ENCODE data around the gene OXA1L. TPM values are rescaled to one million over a fixed set of nuclear protein-coding genes. Genes with fewer than 3 reads are reported as not detected.
A peak's percentile ranks its signal among the peaks of the same experiment; 100 is the strongest.

The OXA1L gene
- total and polyA plus RNA-seq, 2 of the 13 experiments (the other 11 are each of a cell fraction or from before 2014, with no cell fraction given) = 230 to 589 TPM

- no peak for TF ChIP-seq NR2C2 (CRISPR knock-in tag; IDR thresholded peaks at IDR 0.05; ENCODE audit: borderline replicate concordance)
- no peak for TF ChIP-seq RORA (CRISPR knock-in tag; IDR thresholded peaks at IDR 0.05)
- no peak for TF ChIP-seq ARNTL (CRISPR knock-in tag; IDR thresholded peaks at IDR 0.05)
Measured at GRCh38 chr14:22794551-22794951, 28.1 kb downstream of the OXA1L start (continued).

- Histone ChIP-seq H3K27ac (ENCODE audit: extremely low read length, insufficient read depth, low read length) (no peak overlapping the region), H3K4me1 (ENCODE audit: insufficient read depth, low read length) (peaks cover 34% of the 10 kb centered on the region), H3K9me3 (ENCODE audit: low read length) (no peaks in the 10 kb centered on the region), H3K4me2 (ENCODE audit: low read depth, low read length) (peak overlapping the region; percentile 62), H4K20me1 (ENCODE audit: insufficient read depth, low read length) (no peaks in the 10 kb centered on the region), H3K9ac (ENCODE audit: insufficient read depth, low read depth, low read length) (peak overlapping the region; percentile 7; the same call in 1 of the 2 replicates), H3K36me3 (replicated peaks in 1 of 2; ENCODE audit: control insufficient read depth in 1 of 2, insufficient read depth in 2 of 2, low read length in 2 of 2) (no peaks in the 10 kb centered on the region), H3K27me3 (ENCODE audit: control insufficient read depth in 1 of 2, insufficient read depth in 2 of 2, low read length in 2 of 2) (no peaks in the 10 kb centered on the region), H3K79me2 (ENCODE audit: insufficient read depth, low read length) (no peaks in the 10 kb centered on the region), H2AFZ (ENCODE audit: low read length) (peak overlapping the region; percentile 10), H3K4me3 (replicated peaks in 1 of 3; ENCODE audit: insufficient read depth in 1 of 3, low read depth in 2 of 3, low read length in 3 of 3) (peak overlapping the region in 1 of 3 experiments; percentile 19; a peak in 2 of 6 replicates)
- ChIA-PET POLR2A (interaction anchor here (0.7 to 2.6 kb wide), 13 partner anchors 11 to 207 kb away, joined by 3 to 26 read pairs (median 4); partner anchors contain the start of genes AJUBA, DAD1, MRPL52 and OXA1L), CTCF (ENCODE audit: low intra/inter-chr PET ratio, low total read pairs) (interaction anchor here (1.1 kb wide), 1 partner anchor 239 kb away, joined by 3 read pairs; no protein-coding TSS in a partner anchor)
- in situ Hi-C loops (cut with HindIII; ENCODE audit: extremely low pct_ligation_motif_present, low pct_unique_long_range_greater_than_20kb) = no loop called here
- intact Hi-C loops (cut with micrococcal nuclease; ENCODE audit: unreplicated experiment) = no loop called here
- peak; percentile 63 for ATAC-seq
- BruUV-seq (replicated peaks) = TSS peak; percentile 70
- peak; percentile 60 for DNase-seq (ENCODE audit: low spot score)
- WGBS (ENCODE audit: low lambda C conversion rate) = 2% methylated on average over 5 of the region's 5 CpGs
- FAIRE-seq = peak; percentile 32
- TF ChIP-seq CBX2 (IDR thresholded peaks at IDR 0.05; ENCODE audit: low read depth, low read length) (no peak), CBX2 (CRISPR knock-in tag; IDR thresholded peaks at IDR 0.05; ENCODE audit: low read depth) (peak; percentile 37; the same call in 1 of the 2 replicates), ETS1 (CRISPR knock-in tag; IDR thresholded peaks at IDR 0.05) (no peak), ZNF788 (CRISPR knock-in tag; IDR thresholded peaks at IDR 0.05; ENCODE audit: borderline replicate concordance) (peak; percentile 44; the same call in 1 of the 2 replicates), PHF8 (CRISPR knock-in tag; IDR thresholded peaks at IDR 0.05) (peak; percentile 45; the same call in 1 of the 2 replicates), MXD1 (CRISPR knock-in tag; IDR thresholded peaks at IDR 0.05) (no peak), ZNF205 (CRISPR knock-in tag; IDR thresholded peaks at IDR 0.05) (0 out of 2 replicates have a peak, but pooled peaks have one; percentile 12), USF2 (IDR thresholded peaks at IDR 0.05; ENCODE audit: low read depth, low read length) (no peak), USF2 (CRISPR knock-in tag; IDR thresholded peaks at IDR 0.05; ENCODE audit: borderline replicate concordance) (no peak), MAFF (IDR thresholded peaks at IDR 0.05; ENCODE audit: low read depth, low read length) (peak; percentile 43)
- TF ChIP-seq, protein P1, sequence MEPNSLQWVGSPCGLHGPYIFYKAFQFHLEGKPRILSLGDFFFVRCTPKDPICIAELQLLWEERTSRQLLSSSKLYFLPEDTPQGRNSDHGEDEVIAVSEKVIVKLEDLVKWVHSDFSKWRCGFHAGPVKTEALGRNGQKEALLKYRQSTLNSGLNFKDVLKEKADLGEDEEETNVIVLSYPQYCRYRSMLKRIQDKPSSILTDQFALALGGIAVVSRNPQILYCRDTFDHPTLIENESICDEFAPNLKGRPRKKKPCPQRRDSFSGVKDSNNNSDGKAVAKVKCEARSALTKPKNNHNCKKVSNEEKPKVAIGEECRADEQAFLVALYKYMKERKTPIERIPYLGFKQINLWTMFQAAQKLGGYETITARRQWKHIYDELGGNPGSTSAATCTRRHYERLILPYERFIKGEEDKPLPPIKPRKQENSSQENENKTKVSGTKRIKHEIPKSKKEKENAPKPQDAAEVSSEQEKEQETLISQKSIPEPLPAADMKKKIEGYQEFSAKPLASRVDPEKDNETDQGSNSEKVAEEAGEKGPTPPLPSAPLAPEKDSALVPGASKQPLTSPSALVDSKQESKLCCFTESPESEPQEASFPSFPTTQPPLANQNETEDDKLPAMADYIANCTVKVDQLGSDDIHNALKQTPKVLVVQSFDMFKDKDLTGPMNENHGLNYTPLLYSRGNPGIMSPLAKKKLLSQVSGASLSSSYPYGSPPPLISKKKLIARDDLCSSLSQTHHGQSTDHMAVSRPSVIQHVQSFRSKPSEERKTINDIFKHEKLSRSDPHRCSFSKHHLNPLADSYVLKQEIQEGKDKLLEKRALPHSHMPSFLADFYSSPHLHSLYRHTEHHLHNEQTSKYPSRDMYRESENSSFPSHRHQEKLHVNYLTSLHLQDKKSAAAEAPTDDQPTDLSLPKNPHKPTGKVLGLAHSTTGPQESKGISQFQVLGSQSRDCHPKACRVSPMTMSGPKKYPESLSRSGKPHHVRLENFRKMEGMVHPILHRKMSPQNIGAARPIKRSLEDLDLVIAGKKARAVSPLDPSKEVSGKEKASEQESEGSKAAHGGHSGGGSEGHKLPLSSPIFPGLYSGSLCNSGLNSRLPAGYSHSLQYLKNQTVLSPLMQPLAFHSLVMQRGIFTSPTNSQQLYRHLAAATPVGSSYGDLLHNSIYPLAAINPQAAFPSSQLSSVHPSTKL (CRISPR knock-in tag; IDR thresholded peaks at IDR 0.05) = peak; percentile 22; the same call in 1 of the 2 replicates
Measured at GRCh38 chr14:22796087-22796707, 29.7 kb downstream of the OXA1L start.

Measured in HepG2 (cell line).